Stimulated activated naive CD8-positive, alpha-beta T cell treated with anti-CD3 and anti-CD28 coated beads, Interleukin-15, Interleukin-2, amounts not matched to agents 100 ng/mL and 50 ng/mL, for 24 hours (primary cell): ENCODE measurements around the gene RDM1.

Experiments used
- H3K27ac Mint-ChIP-seq: one replicate; pipeline ENCODE4 v1.8.0; 2021; ENCODE audit warnings: mild to moderate bottlenecking, mixed read lengths
- H3K27me3 Mint-ChIP-seq: one replicate; pipeline ENCODE4 v1.8.0; 2021; ENCODE audit warnings: mixed read lengths
- H3K36me3 Mint-ChIP-seq: one replicate; pipeline ENCODE4 v1.8.0; 2021; ENCODE audit warnings: low read depth, mixed read lengths
- H3K4me1 Mint-ChIP-seq: one replicate; pipeline ENCODE4 v1.8.0; 2021; ENCODE audit warnings: low read depth, mixed read lengths
- H3K4me3 Mint-ChIP-seq: one replicate; pipeline ENCODE4 v1.8.0; 2021; ENCODE audit warnings: mild to moderate bottlenecking, mixed read lengths
- H3K9me3 Mint-ChIP-seq: one replicate; pipeline ENCODE4 v1.8.0; 2021; ENCODE audit warnings: mixed read lengths

Gene RDM1

GRCh38 chr17:35915153-35915964, 15.2 kb downstream of the RDM1 start:
- Mint-ChIP-seq H3K4me1 (peaks cover 42% of the 10 kb centered on the region), H3K9me3 (no peaks in the 10 kb centered on the region), H3K4me3 (no peak overlapping the region), H3K36me3 (no peaks in the 10 kb centered on the region), H3K27me3 (no peaks in the 10 kb centered on the region), H3K27ac (no peak overlapping the region)

- Mint-ChIP-seq H3K4me1 (peaks cover 37% of the 10 kb centered on the region), H3K4me3 (no peak overlapping the region), H3K9me3 (no peaks in the 10 kb centered on the region), H3K36me3 (no peaks in the 10 kb centered on the region), H3K27me3 (no peaks in the 10 kb centered on the region), H3K27ac (peak overlapping the region; percentile 48)
Measured at GRCh38 chr17:35914354-35914753, 16.2 kb downstream of the RDM1 start.

- Mint-ChIP-seq H3K9me3 (no peaks in the 10 kb centered on the region), H3K4me3 (no peak overlapping the region), H3K27me3 (no peaks in the 10 kb centered on the region), H3K4me1 (peaks cover 44% of the 10 kb centered on the region), H3K27ac (peak overlapping the region; percentile 65), H3K36me3 (no peaks in the 10 kb centered on the region)
Measured at GRCh38 chr17:35913609-35914008, 17.0 kb downstream of the RDM1 start.

DNA sequence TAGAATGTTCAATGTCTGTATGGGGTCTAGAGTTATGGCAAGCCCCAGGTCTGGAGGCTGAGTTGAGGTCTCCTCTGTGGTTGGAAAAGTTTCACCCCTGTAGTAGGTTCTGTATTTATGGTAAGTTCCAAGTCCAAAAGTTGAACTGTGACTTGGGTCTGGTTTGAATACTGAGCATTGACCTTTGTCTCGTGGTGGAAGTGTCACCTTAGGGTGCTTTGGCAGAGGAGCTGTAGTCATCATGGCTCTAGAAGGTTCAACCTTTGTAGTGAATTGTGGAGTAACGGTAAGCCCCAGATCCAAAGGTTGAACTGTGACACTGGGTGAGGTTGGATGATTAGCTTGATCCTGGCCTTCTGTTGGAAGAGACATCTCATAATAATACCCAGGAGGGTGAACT, 17.6 kb downstream of the RDM1 start:
- H3K9me3 Mint-ChIP-seq = no peaks in the 10 kb centered on the region
- no peaks in the 10 kb centered on the region for H3K27me3 Mint-ChIP-seq
- H3K36me3 Mint-ChIP-seq = no peaks in the 10 kb centered on the region
- peak overlapping the region; percentile 5 for H3K4me3 Mint-ChIP-seq
- peaks cover 48% of the 10 kb centered on the region for H3K4me1 Mint-ChIP-seq
- peak overlapping the region; percentile 65 for H3K27ac Mint-ChIP-seq

DNA sequence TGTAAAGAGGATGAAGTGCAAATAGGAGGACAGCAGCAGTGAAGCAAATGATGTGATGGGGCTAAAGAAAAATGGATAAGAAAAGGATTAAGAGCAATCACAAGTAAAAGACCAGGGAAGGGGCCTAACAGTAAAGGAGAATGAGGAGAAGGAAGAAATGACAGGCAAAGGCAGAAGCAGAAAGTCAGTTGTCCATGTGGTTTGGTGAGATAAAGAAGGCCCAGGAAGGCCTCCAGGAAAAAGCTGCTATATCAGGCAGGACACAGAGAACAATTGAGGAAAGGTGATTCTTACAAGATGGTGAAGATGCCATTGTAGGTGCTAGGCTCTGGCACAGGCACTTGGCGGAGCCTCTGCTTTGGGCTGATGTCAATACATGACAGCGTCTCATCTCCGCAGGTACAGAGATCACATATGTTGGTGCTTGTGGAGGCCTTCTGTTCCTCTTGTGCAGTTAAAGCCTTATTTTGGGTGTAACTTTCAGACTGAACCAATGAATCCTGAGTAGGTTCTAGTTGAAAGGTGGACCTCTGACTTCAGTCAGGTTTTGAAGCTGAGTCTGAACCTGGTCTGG, 18.1 kb downstream of the RDM1 start:
- Mint-ChIP-seq H3K36me3 (no peaks in the 10 kb centered on the region), H3K4me3 (no peak overlapping the region), H3K27ac (peak overlapping the region; percentile 65), H3K4me1 (peaks cover 48% of the 10 kb centered on the region), H3K27me3 (no peaks in the 10 kb centered on the region), H3K9me3 (no peaks in the 10 kb centered on the region)

DNA sequence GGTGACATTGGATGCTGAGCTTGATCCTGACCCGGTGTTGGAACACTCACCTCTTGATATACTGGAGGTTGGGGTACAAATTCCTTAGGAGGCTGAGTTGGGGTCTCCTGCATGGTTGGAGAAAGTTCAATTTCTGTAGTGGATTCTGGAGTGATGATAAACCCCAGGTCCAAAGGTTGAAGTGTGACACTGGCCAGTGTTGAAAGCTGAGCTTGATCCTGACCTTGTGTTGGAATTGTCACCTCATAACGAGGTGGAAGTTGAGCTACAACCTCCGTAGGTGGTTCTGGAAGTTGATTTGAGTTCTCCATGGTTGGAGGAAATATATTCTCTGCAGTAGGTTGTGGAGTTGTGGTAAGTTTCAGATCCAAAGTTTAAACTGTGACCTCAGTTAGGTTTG, 21.2 kb downstream of the RDM1 start:
- no peaks in the 10 kb centered on the region for H3K9me3 Mint-ChIP-seq

GRCh38 chr17:35907691-35908090, 22.9 kb downstream of the RDM1 start:
- H3K36me3 Mint-ChIP-seq = no peaks in the 10 kb centered on the region
- H3K27ac Mint-ChIP-seq = no peak overlapping the region

More for the DNA sequence above, 21.2 kb downstream of the RDM1 start:
- no peak overlapping the region for H3K27ac Mint-ChIP-seq
- H3K27me3 Mint-ChIP-seq = no peaks in the 10 kb centered on the region
- H3K4me3 Mint-ChIP-seq = no peak overlapping the region
- peaks cover 35% of the 10 kb centered on the region for H3K4me1 Mint-ChIP-seq
- no peaks in the 10 kb centered on the region for H3K36me3 Mint-ChIP-seq

GRCh38 chr17:35906926-35907637, 23.5 kb downstream of the RDM1 start:
- no peak overlapping the region for H3K27ac Mint-ChIP-seq
- H3K4me1 Mint-ChIP-seq = peaks cover 26% of the 10 kb centered on the region
- no peaks in the 10 kb centered on the region for H3K9me3 Mint-ChIP-seq
- H3K27me3 Mint-ChIP-seq = no peaks in the 10 kb centered on the region
- no peak overlapping the region for H3K4me3 Mint-ChIP-seq
- H3K36me3 Mint-ChIP-seq = no peaks in the 10 kb centered on the region

More at GRCh38 chr17:35907691-35908090, 22.9 kb downstream of the RDM1 start:
- no peaks in the 10 kb centered on the region for H3K27me3 Mint-ChIP-seq
- no peak overlapping the region for H3K4me3 Mint-ChIP-seq
- no peaks in the 10 kb centered on the region for H3K9me3 Mint-ChIP-seq
- peaks cover 30% of the 10 kb centered on the region for H3K4me1 Mint-ChIP-seq

GRCh38 chr17:35906191-35906925, 24.2 kb downstream of the RDM1 start:
- Mint-ChIP-seq H3K27me3 (no peaks in the 10 kb centered on the region), H3K4me1 (peaks cover 29% of the 10 kb centered on the region), H3K36me3 (no peaks in the 10 kb centered on the region)

DNA sequence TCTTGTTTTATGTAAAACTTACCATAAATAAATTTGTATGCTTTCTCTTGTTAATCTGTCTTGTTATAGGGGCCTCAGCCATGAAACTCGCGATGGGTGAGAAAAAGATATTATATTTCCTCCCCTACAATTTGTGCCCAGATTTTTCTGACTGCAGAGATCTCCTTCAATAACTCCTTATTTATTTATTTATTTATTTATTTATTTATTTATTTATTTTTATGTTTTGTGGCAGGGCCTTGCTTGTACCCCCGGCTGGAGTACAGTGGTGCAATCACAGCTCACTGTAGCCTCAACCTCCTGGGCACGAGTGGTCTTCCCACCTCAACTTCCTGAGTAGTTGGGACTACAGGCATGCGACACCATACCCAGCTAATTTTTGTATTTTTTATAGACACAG, 27.1 kb downstream of the RDM1 start:
- no peak overlapping the region for H3K27ac Mint-ChIP-seq
- H3K4me1 Mint-ChIP-seq = peaks cover 46% of the 10 kb centered on the region
- H3K9me3 Mint-ChIP-seq = no peaks in the 10 kb centered on the region
- H3K27me3 Mint-ChIP-seq = no peaks in the 10 kb centered on the region
- H3K4me3 Mint-ChIP-seq = no peak overlapping the region
- H3K36me3 Mint-ChIP-seq = no peaks in the 10 kb centered on the region

More at GRCh38 chr17:35906191-35906925, 24.2 kb downstream of the RDM1 start:
- Mint-ChIP-seq H3K27ac (no peak overlapping the region), H3K9me3 (no peaks in the 10 kb centered on the region), H3K4me3 (no peak overlapping the region)

DNA sequence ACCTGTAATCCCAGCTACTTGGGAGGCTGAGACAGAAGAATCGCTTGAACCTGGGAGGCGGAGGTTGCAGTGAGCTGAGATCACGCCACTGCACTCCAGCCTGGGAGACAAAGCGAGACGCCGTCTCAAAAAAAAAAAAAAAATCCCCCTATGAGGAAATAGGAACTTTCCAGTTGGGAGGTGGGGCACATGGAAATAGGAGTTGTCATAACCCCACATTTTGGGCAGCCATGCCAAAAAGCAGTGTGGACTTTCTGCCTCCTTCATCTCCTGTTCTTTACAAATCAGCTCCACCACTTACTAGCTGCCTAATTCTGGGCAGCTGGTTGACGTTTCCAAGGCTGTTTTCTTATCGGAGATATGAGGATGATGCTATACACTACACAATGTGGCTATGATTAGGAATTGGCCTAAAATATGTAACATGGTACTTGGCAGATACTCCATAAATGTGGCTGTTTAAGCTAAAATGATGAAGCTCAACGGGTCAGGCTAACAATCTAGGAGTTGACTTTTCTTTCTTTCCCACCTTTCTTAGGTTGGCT, 28.9 kb downstream of the RDM1 start:
- H3K9me3 Mint-ChIP-seq = no peaks in the 10 kb centered on the region
- no peaks in the 10 kb centered on the region for H3K27me3 Mint-ChIP-seq
- no peaks in the 10 kb centered on the region for H3K36me3 Mint-ChIP-seq
- H3K4me3 Mint-ChIP-seq = peak overlapping the region; percentile 21
- H3K27ac Mint-ChIP-seq = no peak overlapping the region
- peaks cover 56% of the 10 kb centered on the region for H3K4me1 Mint-ChIP-seq

- Mint-ChIP-seq H3K9me3 (no peaks in the 10 kb centered on the region), H3K36me3 (no peaks in the 10 kb centered on the region), H3K4me1 (peaks cover 64% of the 10 kb centered on the region), H3K4me3 (peak overlapping the region; percentile 68), H3K27me3 (no peaks in the 10 kb centered on the region), H3K27ac (peak overlapping the region; percentile 70)
Measured at GRCh38 chr17:35900708-35901480, 29.7 kb downstream of the RDM1 start.

- Mint-ChIP-seq H3K27ac (peak overlapping the region; percentile 70), H3K4me1 (peaks cover 70% of the 10 kb centered on the region), H3K4me3 (peak overlapping the region; percentile 68), H3K36me3 (no peaks in the 10 kb centered on the region), H3K27me3 (no peaks in the 10 kb centered on the region), H3K9me3 (no peaks in the 10 kb centered on the region)
Measured at GRCh38 chr17:35900280-35900679, 30.3 kb downstream of the RDM1 start.
